Gastroesophageal sphincter (tissue), 4 donors: Measurements from ENCODE around the gene MREG. TPM values are rescaled to one million over a fixed set of nuclear protein-coding genes. Genes with fewer than 3 reads are reported as not detected.

Experiments
- ATAC-seq: fragments of 150-250 bp; one replicate; pipeline ENCODE4 v1.9.1; 2016; ENCODE audit warnings: mild to moderate bottlenecking, moderate library complexity
- H3K27ac ChIP-seq, 4 donors: fragments of 200-600 bp; sonication (generic) in 3 of 4; 1 replicate in 3 of 4; 2 replicates in 1 of 4; pipeline ENCODE4 v1.5.1; 2016 to 2019
- H3K27me3 ChIP-seq: fragments of 200-600 bp; sonication (generic); one replicate; pipeline ENCODE4 v1.5.1; 2019
- H3K36me3 ChIP-seq, 2 donors: fragments of 200-600 bp; sonication (generic); one replicate each; pipeline ENCODE4 v1.5.1; 2019; ENCODE audit warnings: control low read depth in 1 of 2
- H3K4me1 ChIP-seq, 3 donors: fragments of 200-600 bp; sonication (generic); 1 replicate in 2 of 3; 2 replicates in 1 of 3; pipeline ENCODE4 v1.5.1; 2016 to 2019; ENCODE audit warnings: control low read depth in 2 of 3
- H3K4me3 ChIP-seq, 2 donors: fragments of 200-600 bp; sonication (generic); one replicate each; pipeline ENCODE4 v1.5.1; 2019; ENCODE audit warnings: mild to moderate bottlenecking in 1 of 2, moderate library complexity in 1 of 2
- H3K9me3 ChIP-seq, 3 donors: fragments of 200-600 bp; sonication (generic); one replicate each; pipeline ENCODE4 v1.5.1; 2017 to 2019; ENCODE audit warnings: control low read depth in 2 of 3
- EP300 ChIP-seq: sonication (generic); formaldehyde crosslinking; IDR thresholded peaks from one replicate; pipeline ENCODE4 v1.6.1; 2017; ENCODE audit warnings: antibody characterized with exemption, mild to moderate bottlenecking
- POLR2A ChIP-seq, 2 donors: fragments of 450-650 bp; IDR thresholded peaks; one replicate each; pipeline ENCODE4 v1.6.1; 2017; ENCODE audit warnings: antibody characterized with exemption in 2 of 2, mild to moderate bottlenecking in 2 of 2, moderate library complexity in 1 of 2
- POLR2AphosphoS5 ChIP-seq: sonication (generic); formaldehyde crosslinking; IDR thresholded peaks from one replicate; pipeline ENCODE4 v1.6.1; 2017; ENCODE audit warnings: antibody characterized with exemption
- WGBS, 2 donors: methylation state at CpG; one replicate each; pipeline ENCODE4 v1.1.5; 2018; ENCODE audit warnings: low coverage in 1 of 2; 5-methylcytosine and 5-hydroxymethylcytosine counted together
- total RNA-seq, 4 donors: library from RNA; depleted of rRNA; stranded (reverse); fragments of >200 nt; gene quantifications; one replicate each; pipeline ENCODE4 v1.1.0, GENCODE V29; 2016
- TF ChIP-seq, protein P1 (sequence below), 4 experiments: fragments of 200-600 bp in 2 of 4; fragments of 450-650 bp in 2 of 4; sonication (generic) in 1 of 4; IDR thresholded peaks; one replicate each; pipeline ENCODE4 v1.5.1; 2017 to 2019; ENCODE audit warnings: antibody characterized with exemption in 4 of 4, mild to moderate bottlenecking in 2 of 4, moderate library complexity in 2 of 4

Gene MREG
- total RNA-seq, 4 donors from 2014 or later = 0.40 to 3.3 (median 0.54) TPM

DNA sequence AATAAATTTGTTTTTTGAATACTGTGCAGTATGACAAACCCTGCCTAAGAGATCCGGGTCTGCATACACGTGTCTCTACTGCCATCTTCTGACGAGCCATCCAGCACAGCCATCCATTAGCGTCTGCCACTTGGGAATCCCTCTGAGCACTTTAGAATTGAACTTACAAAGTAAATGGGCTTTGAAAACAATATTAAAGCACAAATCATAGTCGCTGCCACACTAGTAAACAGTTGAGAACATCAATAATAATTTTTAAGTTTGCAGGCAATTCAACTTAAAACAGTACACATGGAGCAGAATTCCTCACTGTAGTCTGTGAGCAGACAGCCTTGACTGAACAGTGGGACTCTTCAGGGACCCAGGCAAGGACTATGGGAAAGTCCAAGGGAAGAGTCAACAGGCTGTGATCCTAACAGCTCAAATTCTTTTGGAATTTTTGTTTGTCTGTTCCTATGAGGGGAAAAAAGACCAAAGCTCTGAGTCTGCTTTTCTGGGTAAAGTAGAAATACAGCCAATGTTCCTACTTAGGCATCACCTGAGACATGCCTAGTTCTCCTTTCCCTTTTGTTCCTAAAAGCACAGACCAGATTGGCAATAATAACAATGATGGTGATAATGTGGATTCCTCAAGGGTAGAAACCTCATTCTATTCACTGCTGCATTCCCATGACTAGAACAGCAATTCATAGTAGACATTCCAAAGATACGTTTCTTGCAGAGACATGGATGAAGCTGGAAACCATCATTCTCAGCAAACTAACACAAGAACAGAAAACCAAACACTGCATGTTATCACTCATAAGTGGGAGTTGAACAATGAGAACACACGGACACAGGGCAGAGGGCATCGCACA, 92.9 kb downstream of the MREG start:
- TF ChIP-seq, protein P1, sequence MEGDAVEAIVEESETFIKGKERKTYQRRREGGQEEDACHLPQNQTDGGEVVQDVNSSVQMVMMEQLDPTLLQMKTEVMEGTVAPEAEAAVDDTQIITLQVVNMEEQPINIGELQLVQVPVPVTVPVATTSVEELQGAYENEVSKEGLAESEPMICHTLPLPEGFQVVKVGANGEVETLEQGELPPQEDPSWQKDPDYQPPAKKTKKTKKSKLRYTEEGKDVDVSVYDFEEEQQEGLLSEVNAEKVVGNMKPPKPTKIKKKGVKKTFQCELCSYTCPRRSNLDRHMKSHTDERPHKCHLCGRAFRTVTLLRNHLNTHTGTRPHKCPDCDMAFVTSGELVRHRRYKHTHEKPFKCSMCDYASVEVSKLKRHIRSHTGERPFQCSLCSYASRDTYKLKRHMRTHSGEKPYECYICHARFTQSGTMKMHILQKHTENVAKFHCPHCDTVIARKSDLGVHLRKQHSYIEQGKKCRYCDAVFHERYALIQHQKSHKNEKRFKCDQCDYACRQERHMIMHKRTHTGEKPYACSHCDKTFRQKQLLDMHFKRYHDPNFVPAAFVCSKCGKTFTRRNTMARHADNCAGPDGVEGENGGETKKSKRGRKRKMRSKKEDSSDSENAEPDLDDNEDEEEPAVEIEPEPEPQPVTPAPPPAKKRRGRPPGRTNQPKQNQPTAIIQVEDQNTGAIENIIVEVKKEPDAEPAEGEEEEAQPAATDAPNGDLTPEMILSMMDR (IDR thresholded peaks at IDR 0.05) = peak; percentile 47 to 85 (median 72)
- TF ChIP-seq EP300 = no peak
- TF ChIP-seq POLR2A (IDR thresholded peaks at IDR 0.05) = no peak
- no peak for TF ChIP-seq POLR2AphosphoS5
- Histone ChIP-seq H3K4me3 (no peak overlapping the region), H3K27ac (peak overlapping the region in 2 of 4 donors; percentile 57 to 73), H3K36me3 (no peaks in the 10 kb centered on the region), H3K27me3 (no peaks in the 10 kb centered on the region), H3K9me3 (no peaks in the 10 kb centered on the region), H3K4me1 (peaks cover 0 to 30% (median 9%) of the 10 kb centered on the region in 3 donors)
- peak; percentile 88 for ATAC-seq
- WGBS, 2 donors = 0 to 8% methylated on average over 5 to 6 of the region's 8 CpGs

DNA sequence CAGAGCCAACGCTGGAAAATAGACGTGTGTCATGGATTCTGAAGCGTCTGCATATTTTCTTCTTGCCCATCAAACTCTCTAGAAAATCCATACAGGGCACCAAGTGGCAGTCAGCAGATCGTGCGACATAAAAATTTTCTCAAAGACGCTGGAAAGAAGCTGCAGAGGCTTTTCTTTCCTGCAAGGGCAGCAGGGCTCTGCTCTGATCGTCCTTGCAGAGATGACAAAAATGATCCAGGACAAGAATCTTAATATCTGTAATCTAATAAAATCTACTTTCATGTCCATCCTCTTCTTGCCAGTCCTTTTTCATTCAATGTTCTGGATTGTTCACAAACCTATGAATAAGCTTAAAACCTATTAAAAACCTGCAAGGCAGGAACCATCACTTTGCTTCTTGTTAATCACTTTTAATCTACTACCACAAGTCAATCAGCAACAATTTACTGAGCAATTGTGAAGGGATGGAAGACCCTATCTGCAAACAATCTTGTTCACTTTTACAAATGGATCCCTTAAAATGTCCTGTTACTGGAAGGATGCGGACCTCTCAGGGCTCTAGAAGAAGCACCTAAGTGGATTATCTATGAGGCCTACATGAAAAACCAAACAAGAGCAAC, 93.6 kb downstream of the MREG start:
- Histone ChIP-seq H3K36me3 (no peaks in the 10 kb centered on the region), H3K4me1 (peaks cover 0 to 30% (median 9%) of the 10 kb centered on the region in 3 donors), H3K4me3 (no peak overlapping the region), H3K9me3 (no peaks in the 10 kb centered on the region), H3K27ac (peak overlapping the region in 2 of 4 donors; percentile 57 to 73), H3K27me3 (no peaks in the 10 kb centered on the region)
- WGBS, 2 donors = 49 to 56% methylated on average over 4 to 8 of the region's 8 CpGs
- TF ChIP-seq POLR2A (IDR thresholded peaks at IDR 0.05) (no peak), POLR2AphosphoS5 (no peak), EP300 (no peak)
- TF ChIP-seq, protein P1 (IDR thresholded peaks at IDR 0.05) = no peak
- no peak for ATAC-seq

- H3K4me3 ChIP-seq = no peak overlapping the region
- ATAC-seq = no peak
- peaks cover 0 to 30% (median 9%) of the 10 kb centered on the region in 3 donors for H3K4me1 ChIP-seq
- H3K36me3 ChIP-seq = no peaks in the 10 kb centered on the region
- 40 to 54% methylated on average over 2 to 3 of the region's 3 CpGs for WGBS, 2 donors
- H3K9me3 ChIP-seq = no peaks in the 10 kb centered on the region
- H3K27ac ChIP-seq = peak overlapping the region in 3 of 4 donors; percentile 44 to 73 (median 64)
- TF ChIP-seq POLR2A (IDR thresholded peaks at IDR 0.05) = no peak
- TF ChIP-seq, protein P1 (IDR thresholded peaks at IDR 0.05) = no peak
- TF ChIP-seq POLR2AphosphoS5 = no peak
- no peak for TF ChIP-seq EP300
- no peaks in the 10 kb centered on the region for H3K27me3 ChIP-seq
Measured at GRCh38 chr2:215918901-215919599, 94.3 kb downstream of the MREG start.

- H3K27me3 ChIP-seq = no peaks in the 10 kb centered on the region
- ATAC-seq = no peak
- no peak overlapping the region for H3K4me3 ChIP-seq
- peaks cover 0 to 30% (median 9%) of the 10 kb centered on the region in 3 donors for H3K4me1 ChIP-seq
- WGBS, 2 donors = 29 to 51% methylated on average over 3 of the region's 3 CpGs
- H3K36me3 ChIP-seq = no peaks in the 10 kb centered on the region
- TF ChIP-seq EP300 = no peak
- TF ChIP-seq, protein P1 (IDR thresholded peaks at IDR 0.05) = no peak
- no peak for TF ChIP-seq POLR2A (IDR thresholded peaks at IDR 0.05)
- no peak for TF ChIP-seq POLR2AphosphoS5
- peak overlapping the region; percentile 32 to 73 (median 58) for H3K27ac ChIP-seq
- no peaks in the 10 kb centered on the region for H3K9me3 ChIP-seq
Measured at GRCh38 chr2:215917953-215918620, 95.3 kb downstream of the MREG start.
